Astrocyte of the cerebellum (primary cell): ENCODE results near the gene ABHD10.

Experiments
- DNase-seq: peaks from one replicate; pipeline ENCODE4 v3.0.0-alpha.2; 2011; ENCODE audit warnings: low read depth
- H3K4me3 ChIP-seq: 2 replicates; pipeline ENCODE4 v1.5.1; 2011; ENCODE audit warnings: mild to moderate bottlenecking, low read depth, low read length, moderate library complexity
- in situ Hi-C: cut with HindIII; loops from 2 replicates; pipeline ENCODE4 v1.10.0; 2017; ENCODE audit warnings: low sequenced_read_pairs
- TF ChIP-seq, protein P1 (sequence below): IDR thresholded peaks from 2 replicates; pipeline ENCODE4 v1.5.1; 2012; ENCODE audit warnings: low read length, low read depth, moderate library complexity, mild to moderate bottlenecking; ENCODE audit errors: missing control alignments

ABHD10 gene

DNA sequence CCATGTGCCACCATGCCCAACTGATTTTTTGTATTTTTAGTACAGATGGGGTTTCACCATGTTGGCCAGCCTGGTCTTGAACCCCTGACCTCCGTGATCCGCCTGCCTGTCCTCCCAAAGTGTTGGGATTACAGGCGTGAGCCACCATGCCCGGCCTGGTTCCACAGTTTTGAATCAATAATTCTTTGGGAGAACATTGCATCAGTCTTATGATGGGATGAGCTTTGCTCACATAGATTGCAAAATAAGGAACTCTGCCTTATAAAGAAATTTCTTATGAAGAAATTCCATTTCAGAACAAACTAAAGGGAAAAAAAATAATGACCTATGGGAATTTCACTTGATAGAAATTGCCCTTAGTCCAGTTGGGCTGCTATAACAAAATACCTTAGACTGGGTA lies 39.9 kb downstream of the ABHD10 start:
- DNase-seq: no peak
- TF ChIP-seq, protein P1, sequence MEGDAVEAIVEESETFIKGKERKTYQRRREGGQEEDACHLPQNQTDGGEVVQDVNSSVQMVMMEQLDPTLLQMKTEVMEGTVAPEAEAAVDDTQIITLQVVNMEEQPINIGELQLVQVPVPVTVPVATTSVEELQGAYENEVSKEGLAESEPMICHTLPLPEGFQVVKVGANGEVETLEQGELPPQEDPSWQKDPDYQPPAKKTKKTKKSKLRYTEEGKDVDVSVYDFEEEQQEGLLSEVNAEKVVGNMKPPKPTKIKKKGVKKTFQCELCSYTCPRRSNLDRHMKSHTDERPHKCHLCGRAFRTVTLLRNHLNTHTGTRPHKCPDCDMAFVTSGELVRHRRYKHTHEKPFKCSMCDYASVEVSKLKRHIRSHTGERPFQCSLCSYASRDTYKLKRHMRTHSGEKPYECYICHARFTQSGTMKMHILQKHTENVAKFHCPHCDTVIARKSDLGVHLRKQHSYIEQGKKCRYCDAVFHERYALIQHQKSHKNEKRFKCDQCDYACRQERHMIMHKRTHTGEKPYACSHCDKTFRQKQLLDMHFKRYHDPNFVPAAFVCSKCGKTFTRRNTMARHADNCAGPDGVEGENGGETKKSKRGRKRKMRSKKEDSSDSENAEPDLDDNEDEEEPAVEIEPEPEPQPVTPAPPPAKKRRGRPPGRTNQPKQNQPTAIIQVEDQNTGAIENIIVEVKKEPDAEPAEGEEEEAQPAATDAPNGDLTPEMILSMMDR: no peak
- in situ Hi-C loops: no loop called here
- H3K4me3 ChIP-seq: no peak overlapping the region

DNA sequence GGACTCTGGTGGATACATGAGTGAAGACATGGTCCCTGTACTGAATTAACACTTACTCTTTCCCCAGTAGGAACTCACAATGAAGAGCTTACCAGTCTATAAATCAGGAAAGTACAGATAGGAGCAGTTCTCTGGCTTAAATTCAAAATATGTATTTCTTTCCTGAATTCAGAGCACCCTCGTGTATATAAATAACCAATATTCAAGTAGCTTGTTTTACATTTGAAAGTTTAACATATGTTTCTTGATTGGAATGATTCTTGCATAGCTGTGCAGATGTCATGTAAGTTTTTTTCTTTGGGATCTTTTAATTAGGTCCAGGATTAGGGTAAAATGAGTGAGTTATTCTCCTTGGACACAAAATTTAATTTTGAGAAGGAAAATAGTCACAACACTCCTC lies 40.9 kb downstream of the ABHD10 start:
- in situ Hi-C loops: no loop called here
- TF ChIP-seq, protein P1: no peak
- DNase-seq: no peak
- H3K4me3 ChIP-seq: no peak overlapping the region

DNA sequence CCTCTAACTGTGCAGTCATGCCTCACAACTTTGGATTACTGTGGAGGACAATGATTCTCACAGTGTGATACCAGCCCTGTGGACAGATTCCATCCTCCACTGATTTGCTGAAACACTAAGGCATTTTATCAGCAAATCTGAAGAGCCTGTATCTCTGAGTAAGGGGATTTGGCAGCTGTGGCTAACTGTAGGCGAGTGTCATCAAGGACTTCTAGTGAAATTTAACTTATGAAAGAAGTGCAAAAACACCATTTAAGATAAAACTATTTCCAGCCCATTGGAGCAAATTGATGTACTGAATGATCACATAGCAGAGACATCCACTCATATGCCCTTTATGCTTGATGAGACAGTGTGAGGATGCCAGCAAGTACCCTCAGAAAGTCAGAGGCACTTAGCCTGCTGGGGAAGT lies 41.9 kb downstream of the ABHD10 start:
- TF ChIP-seq, protein P1: no peak
- no peak overlapping the region for H3K4me3 ChIP-seq
- no peak for DNase-seq
- in situ Hi-C loops: no loop called here

DNA sequence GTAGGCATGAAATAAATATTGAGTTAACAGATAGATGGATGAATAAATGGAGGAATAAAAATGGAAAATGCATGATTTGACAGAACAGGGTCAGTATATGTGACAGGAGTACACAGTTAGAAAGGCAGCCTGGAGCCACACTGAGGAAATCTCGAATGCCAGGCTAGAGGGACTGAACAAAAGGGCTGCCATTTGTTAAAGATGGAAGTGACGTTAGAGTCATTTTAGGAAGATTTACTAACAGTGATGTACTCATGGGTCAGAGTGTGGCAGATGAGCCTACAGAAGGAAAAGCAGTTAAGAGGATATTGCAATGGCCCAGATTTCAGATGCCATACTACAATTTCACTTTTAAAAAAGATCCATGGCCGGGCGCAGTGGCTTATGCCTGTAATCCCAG lies 48.3 kb downstream of the ABHD10 start:
- TF ChIP-seq, protein P1: no peak
- DNase-seq: no peak
- no peak overlapping the region for H3K4me3 ChIP-seq
- in situ Hi-C loops: no loop called here

DNA sequence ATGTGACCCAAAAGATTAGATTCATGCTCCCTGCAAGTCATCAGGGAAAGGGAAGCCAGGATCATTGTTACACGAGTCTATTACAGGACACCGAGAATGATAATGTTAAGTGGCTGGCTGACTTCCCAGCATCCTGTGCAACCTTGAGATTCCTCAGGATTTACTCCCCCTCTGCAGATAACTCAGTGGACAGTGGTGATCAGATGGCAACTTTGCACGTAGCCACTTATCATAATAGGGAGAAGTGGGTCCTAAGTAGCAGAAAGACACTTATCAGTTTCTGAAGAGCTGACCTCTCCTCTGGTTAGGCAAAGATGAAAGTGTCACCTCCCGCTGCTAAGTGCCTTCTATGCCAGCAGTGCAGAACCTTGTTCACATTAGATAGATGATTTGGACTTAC lies 49.0 kb downstream of the ABHD10 start:
- no peak for DNase-seq
- TF ChIP-seq, protein P1: no peak
- in situ Hi-C loops: no loop called here
- no peak overlapping the region for H3K4me3 ChIP-seq

DNA sequence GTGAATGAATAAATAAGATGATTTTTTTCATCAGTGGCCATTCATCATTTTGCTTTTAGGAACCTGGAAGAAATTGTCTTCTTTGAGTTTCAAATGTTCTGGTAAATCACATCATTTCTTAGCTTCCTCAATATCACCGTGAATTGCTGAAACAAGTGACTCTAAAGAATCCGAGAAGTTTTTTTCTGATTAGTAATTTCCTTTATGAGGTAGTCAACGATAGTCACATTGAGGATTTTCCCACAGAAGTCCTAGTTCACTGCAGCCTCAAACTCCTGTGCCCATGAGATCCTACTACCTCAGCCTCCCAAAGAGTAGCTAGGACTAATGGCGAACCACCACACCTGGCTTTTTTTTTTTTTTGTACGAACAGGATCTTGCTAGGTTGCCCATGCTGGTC lies 52.1 kb downstream of the ABHD10 start:
- DNase-seq: no peak
- TF ChIP-seq, protein P1: no peak
- in situ Hi-C loops: no loop called here
- H3K4me3 ChIP-seq: no peak overlapping the region
